Measurements from ENCODE around the gene CTRB2. TPM values are rescaled to one million over a fixed set of nuclear protein-coding genes. Genes with fewer than 3 reads are reported as not detected.

Gene CTRB2
- total RNA-seq = not detected in 3 replicates

GRCh38 chr16:75206749-75207451 lies at the start of gene CTRB2:
CTRB2 (minus strand) TSS chr16:75207161; CDS start chr16:75207141, 20 bp downstream.
- Mint-ChIP-seq H3K36me3 (no peaks in the 10 kb centered on the region), H3K9me3 (no peaks in the 10 kb centered on the region), H3K4me1 (no peaks in the 10 kb centered on the region), H3K27me3 (ENCODE audit: low read depth) (no peaks in the 10 kb centered on the region), H3K27ac (no peak within 1 kb of the TSS), H3K4me3 (no peak within 1 kb of the TSS)
- TF ChIP-seq CTCF (IDR thresholded peaks at IDR 0.05; ENCODE audit: unreplicated experiment) = no peak
- no peak for DNase-seq (ENCODE audit: low spot score in 2 of 2, unreplicated experiment in 2 of 2)

- H3K36me3 Mint-ChIP-seq = no peaks in the 10 kb centered on the region
- no peak overlapping the region for H3K4me3 Mint-ChIP-seq
- no peak for DNase-seq (ENCODE audit: low spot score in 2 of 2, unreplicated experiment in 2 of 2)
- H3K27ac Mint-ChIP-seq = peak overlapping the region; percentile 94
- no peaks in the 10 kb centered on the region for H3K9me3 Mint-ChIP-seq
- no peaks in the 10 kb centered on the region for H3K27me3 Mint-ChIP-seq (ENCODE audit: low read depth)
- H3K4me1 Mint-ChIP-seq = peaks cover 76% of the 10 kb centered on the region
- TF ChIP-seq CTCF (IDR thresholded peaks at IDR 0.05; ENCODE audit: unreplicated experiment) = no peak
Measured at GRCh38 chr16:75256059-75256571, 49.2 kb upstream of the CTRB2 start.

GRCh38 chr16:75254359-75254837 lies 47.4 kb upstream of the CTRB2 start:
- Mint-ChIP-seq H3K27ac (peak overlapping the region; percentile 94), H3K36me3 (no peaks in the 10 kb centered on the region), H3K27me3 (ENCODE audit: low read depth) (no peaks in the 10 kb centered on the region), H3K9me3 (no peaks in the 10 kb centered on the region), H3K4me1 (peaks cover 80% of the 10 kb centered on the region), H3K4me3 (no peak overlapping the region)
- no peak for DNase-seq (ENCODE audit: low spot score in 2 of 2, unreplicated experiment in 2 of 2)
- TF ChIP-seq CTCF (IDR thresholded peaks at IDR 0.05; ENCODE audit: unreplicated experiment) = no peak

- Mint-ChIP-seq H3K27ac (peak overlapping the region; percentile 91), H3K27me3 (ENCODE audit: low read depth) (no peaks in the 10 kb centered on the region), H3K4me1 (peaks cover 77% of the 10 kb centered on the region), H3K4me3 (peak overlapping the region; percentile 46), H3K36me3 (no peaks in the 10 kb centered on the region), H3K9me3 (no peaks in the 10 kb centered on the region)
- DNase-seq (ENCODE audit: low spot score in 2 of 2, unreplicated experiment in 2 of 2) = peak in 1 of 2 experiments; percentile 16
- TF ChIP-seq CTCF (IDR thresholded peaks at IDR 0.05; ENCODE audit: unreplicated experiment) = no peak
Measured at GRCh38 chr16:75252946-75253911, 46.3 kb upstream of the CTRB2 start.

GRCh38 chr16:75252049-75252864 lies 45.3 kb upstream of the CTRB2 start:
- DNase-seq (ENCODE audit: low spot score in 2 of 2, unreplicated experiment in 2 of 2) = no peak
- peak overlapping the region; percentile 93 for H3K27ac Mint-ChIP-seq
- no peaks in the 10 kb centered on the region for H3K36me3 Mint-ChIP-seq
- peaks cover 74% of the 10 kb centered on the region for H3K4me1 Mint-ChIP-seq
- no peaks in the 10 kb centered on the region for H3K27me3 Mint-ChIP-seq (ENCODE audit: low read depth)
- no peak for TF ChIP-seq CTCF (IDR thresholded peaks at IDR 0.05; ENCODE audit: unreplicated experiment)
- no peaks in the 10 kb centered on the region for H3K9me3 Mint-ChIP-seq
- peak overlapping the region; percentile 67 for H3K4me3 Mint-ChIP-seq

All from mesothelial cell of epicardium (in vitro differentiated cells).